HCT116 (cell line): ENCODE results near the gene SMYD4. TPM values are rescaled to one million over a fixed set of nuclear protein-coding genes. Genes with fewer than 3 reads are reported as not detected.

ENCODE experiments used
- ATAC-seq: fragments of 200-7000 bp; cut with Tn5 transposase; 2 replicates; pipeline ENCODE4 v1.9.1; 2020; ENCODE audit warnings: mild to moderate bottlenecking, moderate library complexity
- BruUV-seq: library from RNA; stranded (reverse); fragments of 400-500 nt; replicated peaks from 2 replicates; lab custom pipeline; 2021; lab: Mats Ljungman, UMichigan
- CTCF ChIA-PET: fragments of 300-600 bp; sonication (Branson Sonifier 250); formaldehyde crosslinking; loops from one replicate; lab custom pipeline; 2021; ENCODE audit warnings: antibody characterized with exemption; lab: Charles Lee
- POLR2A ChIA-PET: fragments of 300-600, 350-600 bp; sonication (Branson Sonifier 250); formaldehyde crosslinking; loops from one replicate; lab custom pipeline; 2021; ENCODE audit warnings: antibody characterized with exemption; lab: Charles Lee
- RAD21 ChIA-PET, 2 experiments: fragments of 300-600 bp; sonication (Branson Sonifier 250); formaldehyde crosslinking; loops; one replicate each; lab custom pipeline; 2023; ENCODE audit warnings: low total read pairs in 2 of 2; ENCODE audit not compliant: uncharacterized antibody in 2 of 2, unreplicated experiment in 2 of 2, low non-redundant PET in 1 of 2; lab: Charles Lee
- DNase-seq: peaks from one replicate; pipeline ENCODE4 v3.0.0-alpha.2; 2010; ENCODE audit warnings: low read depth, low spot score
- H2AFZ ChIP-seq: fragments of 200-600 bp; shearing (Covaris generic), sonication (generic); 2 replicates; pipeline ENCODE4 v1.6.1; 2017; ENCODE audit warnings: low read depth, mixed run types, mixed read lengths, antibody characterized with exemption, low read length; ENCODE audit not compliant: poor library complexity, severe bottlenecking
- H3K27ac ChIP-seq: 2 replicates; pipeline ENCODE4 v1.5.1; 2012; ENCODE audit warnings: low read depth, low read length
- H3K27me3 ChIP-seq: fragments of 200-600 bp; sonication (generic); 2 replicates; pipeline ENCODE4 v1.6.1; 2016; ENCODE audit warnings: mixed run types, low read length, mixed read lengths; ENCODE audit not compliant: insufficient read depth
- H3K36me3 ChIP-seq, 2 experiments: fragments of 200-500 bp in 1 of 2; fragments of 200-600 bp in 1 of 2; sonication (Bioruptor generic) in 1 of 2; sonication (generic) in 1 of 2; 2 replicates each; pipeline versions ENCODE4 v1.5.1 to v1.6.1; 2014 to 2016; ENCODE audit warnings: low read length in 2 of 2, inconsistent platforms in 1 of 2, mixed read lengths in 1 of 2, mixed run types in 1 of 2; ENCODE audit not compliant: insufficient read depth in 2 of 2, control insufficient read depth in 1 of 2
- H3K4me1 ChIP-seq, 2 experiments: fragments of 200-600 bp in 1 of 2; sonication (generic) in 1 of 2; 2 replicates each; pipeline versions ENCODE4 v1.5.1 to v1.6.1; 2012 to 2017; ENCODE audit warnings: low read length in 2 of 2, inconsistent platforms in 1 of 2, mild to moderate bottlenecking in 1 of 2, mixed read lengths in 1 of 2, mixed run types in 1 of 2, moderate library complexity in 1 of 2; ENCODE audit not compliant: insufficient read depth in 2 of 2, control insufficient read depth in 1 of 2
- H3K4me2 ChIP-seq: fragments of 200-600 bp; sonication (generic); 2 replicates; pipeline ENCODE4 v1.6.1; 2017; ENCODE audit warnings: mixed run types, low read length, mixed read lengths
- H3K4me3 ChIP-seq, 2 experiments: fragments of 200-600 bp in 1 of 2; sonication (generic) in 1 of 2; replicated peaks in 1 of 2; 2 replicates each; pipeline ENCODE4 v1.5.1; 2011 to 2016; ENCODE audit warnings: low read length in 2 of 2, control low read depth in 1 of 2, low read depth in 1 of 2, mild to moderate bottlenecking in 1 of 2, mixed read lengths in 1 of 2, mixed run types in 1 of 2
- H3K79me2 ChIP-seq: fragments of 200-600 bp; sonication (generic); 2 replicates; pipeline ENCODE4 v1.6.1; 2017; ENCODE audit warnings: mild to moderate bottlenecking, mixed run types, low read length, moderate library complexity, mixed read lengths; ENCODE audit not compliant: insufficient read depth
- H3K9ac ChIP-seq: fragments of 200-600 bp; sonication (generic); 2 replicates; pipeline ENCODE4 v1.6.1; 2016; ENCODE audit warnings: low read length, mixed read lengths
- H3K9me2 ChIP-seq: fragments of 200-600 bp; sonication (generic), shearing (Covaris generic); 2 replicates; pipeline ENCODE4 v1.6.1; 2017; ENCODE audit warnings: mixed run types, mild to moderate bottlenecking, moderate library complexity; ENCODE audit not compliant: insufficient read depth
- H3K9me3 ChIP-seq, 2 experiments: fragments of 200-500 bp in 1 of 2; fragments of 200-600 bp in 1 of 2; sonication (Bioruptor generic) in 1 of 2; sonication (generic) in 1 of 2; 2 replicates each; pipeline ENCODE4 v1.6.1; 2014 to 2017; ENCODE audit warnings: low read length in 2 of 2, mixed read lengths in 2 of 2, inconsistent platforms in 1 of 2, low read depth in 1 of 2, mild to moderate bottlenecking in 1 of 2, mixed run types in 1 of 2, moderate library complexity in 1 of 2; ENCODE audit not compliant: control insufficient read depth in 1 of 2, insufficient read depth in 1 of 2
- H4K20me1 ChIP-seq: fragments of 200-600 bp; sonication (generic), shearing (Covaris generic); 2 replicates; pipeline ENCODE4 v1.6.1; 2017; ENCODE audit warnings: mixed run types, mild to moderate bottlenecking, moderate library complexity; ENCODE audit not compliant: insufficient read depth
- ATF3 ChIP-seq: IDR thresholded peaks from 2 replicates; pipeline ENCODE4 v1.6.1; 2012
- CBX3 ChIP-seq: IDR thresholded peaks from 2 replicates; pipeline ENCODE4 v1.6.1; 2012; ENCODE audit warnings: low read depth
- CEBPB ChIP-seq: IDR thresholded peaks from 2 replicates; pipeline ENCODE4 v1.6.1; 2012; ENCODE audit warnings: low read depth
- CTCF ChIP-seq, 3 experiments: fragments of 200-600 bp in 1 of 3; sonication (generic) in 1 of 3; IDR thresholded peaks in 2 of 3; conservative IDR thresholded peaks in 1 of 3; 2 replicates each; pipeline ENCODE4 v1.5.1; 2012 to 2017; ENCODE audit warnings: low read depth in 2 of 3, low read length in 2 of 3, antibody characterized with exemption in 1 of 3, borderline replicate concordance in 1 of 3, control low read depth in 1 of 3, mild to moderate bottlenecking in 1 of 3, mixed read lengths in 1 of 3, mixed run types in 1 of 3, moderate library complexity in 1 of 3; ENCODE audit not compliant: insufficient read depth in 1 of 3
- EGR1 ChIP-seq: IDR thresholded peaks from 2 replicates; pipeline ENCODE4 v1.6.1; 2012; ENCODE audit warnings: low read depth
- ELF1 ChIP-seq: IDR thresholded peaks from 2 replicates; pipeline ENCODE4 v1.6.1; 2012; ENCODE audit warnings: low read depth, borderline replicate concordance
- EZH2 ChIP-seq: fragments of 200-600 bp; sonication (generic); IDR thresholded peaks from 2 replicates; pipeline ENCODE4 v1.6.1; 2017; ENCODE audit warnings: antibody characterized with exemption, mixed run types
- EZH2phosphoT487 ChIP-seq: fragments of 200-600 bp; IDR thresholded peaks from 2 replicates; pipeline ENCODE4 v1.6.1; 2018; ENCODE audit warnings: antibody characterized with exemption, borderline replicate concordance
- JUND ChIP-seq: IDR thresholded peaks from 2 replicates; pipeline ENCODE4 v1.6.1; 2012
- MAX ChIP-seq: IDR thresholded peaks from 2 replicates; pipeline ENCODE4 v1.6.1; 2012
- POLR2A ChIP-seq: IDR thresholded peaks from 2 replicates; pipeline ENCODE4 v1.7.0; 2011; ENCODE audit warnings: borderline replicate concordance; ENCODE audit not compliant: insufficient read depth, insufficient read length; ENCODE audit errors: extremely low read depth
- POLR2AphosphoS5 ChIP-seq: IDR thresholded peaks from 2 replicates; pipeline ENCODE4 v1.6.1; 2011; ENCODE audit warnings: mild to moderate bottlenecking, low read depth, low read length, moderate library complexity
- RAD21 ChIP-seq: IDR thresholded peaks from 2 replicates; pipeline ENCODE4 v1.6.1; 2012; ENCODE audit warnings: low read depth, mild to moderate bottlenecking
- REST ChIP-seq: IDR thresholded peaks from 2 replicates; pipeline ENCODE4 v1.6.1; 2012; ENCODE audit warnings: low read depth
- SIN3A ChIP-seq: IDR thresholded peaks from 2 replicates; pipeline ENCODE4 v1.6.1; 2012; ENCODE audit warnings: low read depth
- SP1 ChIP-seq: IDR thresholded peaks from 2 replicates; pipeline ENCODE4 v1.6.1; 2012; ENCODE audit warnings: low read depth
- TCF7L2 ChIP-seq: IDR thresholded peaks from 2 replicates; pipeline ENCODE4 v1.7.0; 2011; ENCODE audit warnings: borderline replicate concordance, inconsistent platforms; ENCODE audit not compliant: insufficient read depth, insufficient read length; ENCODE audit errors: extremely low read depth
- ZFX ChIP-seq: fragments of 450-650 bp; IDR thresholded peaks from 2 replicates; pipeline ENCODE4 v1.6.1; 2017
- ZNF274 ChIP-seq: fragments of 200-500 bp; sonication (Bioruptor generic); IDR thresholded peaks from 2 replicates; pipeline ENCODE4 v1.6.1; 2014; ENCODE audit warnings: mild to moderate bottlenecking, low read depth, low read length, inconsistent platforms
- intact Hi-C: fragments of 100-400 bp; cut with micrococcal nuclease; formaldehyde crosslinking; loops from 2 replicates; pipeline ENCODE4 v1.10.0; 2022
- total RNA-seq: library from RNA; stranded (reverse); gene quantifications from one replicate; pipeline ENCODE4 v1.2.1, GENCODE V29; 2021; ENCODE audit not compliant: unreplicated experiment

SMYD4 gene
- total RNA-seq, 1 experiment from 2014 or later: 16.9 TPM

- no peak for TF ChIP-seq TCF7L2
- TF ChIP-seq SP1: no peak
- TF ChIP-seq EGR1: no peak
These were observed 92.0 kb downstream of the SMYD4 start (continued) for GRCh38 chr17:1737531-1738291.

- intact Hi-C loops: no loop called here
- H3K36me3 ChIP-seq: no peaks in the 10 kb centered on the region
- no peaks in the 10 kb centered on the region for H3K79me2 ChIP-seq
- H3K9me2 ChIP-seq: no peaks in the 10 kb centered on the region
- BruUV-seq: no TSS peak
- H3K4me1 ChIP-seq: no peaks in the 10 kb centered on the region
- no peaks in the 10 kb centered on the region for H4K20me1 ChIP-seq
- DNase-seq (no peak), ATAC-seq (peak; percentile 28; the same call in 1 of the 2 replicates)
- H3K9ac ChIP-seq: no peak overlapping the region
- no peak overlapping the region for H2AFZ ChIP-seq
- no peak overlapping the region for H3K4me2 ChIP-seq
- POLR2A ChIA-PET: interaction anchor here (0.5 kb wide), 1 partner anchor 100 kb away, joined by 3 read pairs; no protein-coding TSS in a partner anchor
- H3K9me3 ChIP-seq: no peaks in the 10 kb centered on the region
- no peak overlapping the region for H3K27ac ChIP-seq
- H3K4me3 ChIP-seq: no peak overlapping the region
- RAD21 ChIA-PET: no interaction called here
- CTCF ChIA-PET: no interaction called here
- H3K27me3 ChIP-seq: no peaks in the 10 kb centered on the region
- TF ChIP-seq POLR2AphosphoS5: no peak
- no peak for TF ChIP-seq CBX3
- no peak for TF ChIP-seq CEBPB
- no peak for TF ChIP-seq ELF1
- no peak for TF ChIP-seq ZNF274
- TF ChIP-seq ZFX: no peak
- TF ChIP-seq MAX: no peak
- no peak for TF ChIP-seq POLR2A
- TF ChIP-seq ATF3: no peak
- TF ChIP-seq TCF7L2: no peak
- TF ChIP-seq RAD21: no peak
- TF ChIP-seq CTCF (IDR thresholded peaks at IDR 0.05 in 2 of 3, conservative IDR thresholded peaks at IDR 0.05 in 1 of 3; ENCODE audit: borderline replicate concordance in 1 of 3, insufficient read depth in 1 of 3, low read depth in 2 of 3, low read length in 2 of 3): no peak
- no peak for TF ChIP-seq EZH2phosphoT487
- TF ChIP-seq EZH2: no peak
- TF ChIP-seq JUND: no peak
- TF ChIP-seq SIN3A: no peak
- no peak for TF ChIP-seq REST
These were observed 93.1 kb downstream of the SMYD4 start for GRCh38 chr17:1736348-1737281.
